Measurements from ENCODE around the gene RIPOR1.

- TF ChIP-seq, protein P1, sequence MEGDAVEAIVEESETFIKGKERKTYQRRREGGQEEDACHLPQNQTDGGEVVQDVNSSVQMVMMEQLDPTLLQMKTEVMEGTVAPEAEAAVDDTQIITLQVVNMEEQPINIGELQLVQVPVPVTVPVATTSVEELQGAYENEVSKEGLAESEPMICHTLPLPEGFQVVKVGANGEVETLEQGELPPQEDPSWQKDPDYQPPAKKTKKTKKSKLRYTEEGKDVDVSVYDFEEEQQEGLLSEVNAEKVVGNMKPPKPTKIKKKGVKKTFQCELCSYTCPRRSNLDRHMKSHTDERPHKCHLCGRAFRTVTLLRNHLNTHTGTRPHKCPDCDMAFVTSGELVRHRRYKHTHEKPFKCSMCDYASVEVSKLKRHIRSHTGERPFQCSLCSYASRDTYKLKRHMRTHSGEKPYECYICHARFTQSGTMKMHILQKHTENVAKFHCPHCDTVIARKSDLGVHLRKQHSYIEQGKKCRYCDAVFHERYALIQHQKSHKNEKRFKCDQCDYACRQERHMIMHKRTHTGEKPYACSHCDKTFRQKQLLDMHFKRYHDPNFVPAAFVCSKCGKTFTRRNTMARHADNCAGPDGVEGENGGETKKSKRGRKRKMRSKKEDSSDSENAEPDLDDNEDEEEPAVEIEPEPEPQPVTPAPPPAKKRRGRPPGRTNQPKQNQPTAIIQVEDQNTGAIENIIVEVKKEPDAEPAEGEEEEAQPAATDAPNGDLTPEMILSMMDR (IDR thresholded peaks at IDR 0.05): no peak
- no peak for TF ChIP-seq POLR2A (IDR thresholded peaks at IDR 0.05)
Observed at GRCh38 chr16:67504031-67505021, 24.3 kb upstream of the RIPOR1 start.
